ENCODE data around the gene SENP1. TPM values are rescaled to one million over a fixed set of nuclear protein-coding genes. Genes with fewer than 3 reads are reported as not detected.

The SENP1 gene
- total RNA-seq, 1 experiment from 2014 or later = 41.6 TPM

GRCh38 chr12:48023386-48023785 is 82.5 kb downstream of the SENP1 start:
- Histone ChIP-seq H3K4me1 (ENCODE audit: insufficient read depth, low read length, poor library complexity, severe bottlenecking) (no peaks in the 10 kb centered on the region), H3K27me3 (replicated peaks; ENCODE audit: insufficient read depth, low read depth, low read length, poor library complexity) (no peaks in the 10 kb centered on the region), H3K9me3 (ENCODE audit: low read depth, low read length, poor library complexity, severe bottlenecking) (no peaks in the 10 kb centered on the region), H3K36me3 (ENCODE audit: insufficient read depth, low read length, poor library complexity, severe bottlenecking) (no peaks in the 10 kb centered on the region), H3K27ac (ENCODE audit: low read depth, low read length, poor library complexity, severe bottlenecking) (no peak overlapping the region), H3K4me3 (ENCODE audit: low read depth, low read length, poor library complexity, severe bottlenecking) (no peak overlapping the region)
- DNase-seq (ENCODE audit: low spot score) = no peak
- BruUV-seq (replicated peaks) = no TSS peak
- ChIA-PET POLR2A (ENCODE audit: low non-redundant PET) (no interaction called here), CTCF (no interaction called here)
- TF ChIP-seq CTCF (conservative IDR thresholded peaks at IDR 0.05; ENCODE audit: low read depth, low read length) = no peak
- no peak for TF ChIP-seq EZH2 (IDR thresholded peaks at IDR 0.05; ENCODE audit: borderline replicate concordance, low read depth, low read length, poor library complexity, severe bottlenecking)
- intact Hi-C loops (cut with micrococcal nuclease; ENCODE audit: unreplicated experiment) = no loop called here

GRCh38 chr12:48022676-48023385 is 83.0 kb downstream of the SENP1 start:
- Histone ChIP-seq H3K36me3 (ENCODE audit: insufficient read depth, low read length, poor library complexity, severe bottlenecking) (no peaks in the 10 kb centered on the region), H3K4me1 (ENCODE audit: insufficient read depth, low read length, poor library complexity, severe bottlenecking) (no peaks in the 10 kb centered on the region), H3K27ac (ENCODE audit: low read depth, low read length, poor library complexity, severe bottlenecking) (no peak overlapping the region), H3K4me3 (ENCODE audit: low read depth, low read length, poor library complexity, severe bottlenecking) (no peak overlapping the region), H3K9me3 (ENCODE audit: low read depth, low read length, poor library complexity, severe bottlenecking) (no peaks in the 10 kb centered on the region), H3K27me3 (replicated peaks; ENCODE audit: insufficient read depth, low read depth, low read length, poor library complexity) (no peaks in the 10 kb centered on the region)
- no peak for DNase-seq (ENCODE audit: low spot score)
- intact Hi-C loops (cut with micrococcal nuclease; ENCODE audit: unreplicated experiment) = no loop called here
- ChIA-PET POLR2A (ENCODE audit: low non-redundant PET) (no interaction called here), CTCF (no interaction called here)
- no peak for TF ChIP-seq EZH2 (IDR thresholded peaks at IDR 0.05; ENCODE audit: borderline replicate concordance, low read depth, low read length, poor library complexity, severe bottlenecking)
- TF ChIP-seq CTCF (conservative IDR thresholded peaks at IDR 0.05; ENCODE audit: low read depth, low read length) = no peak
- no TSS peak for BruUV-seq (replicated peaks)

- no peak for DNase-seq (ENCODE audit: low spot score)
- no peak for TF ChIP-seq EZH2 (IDR thresholded peaks at IDR 0.05; ENCODE audit: borderline replicate concordance, low read depth, low read length, poor library complexity, severe bottlenecking)
- TF ChIP-seq CTCF (conservative IDR thresholded peaks at IDR 0.05; ENCODE audit: low read depth, low read length) = no peak
- ChIA-PET POLR2A (ENCODE audit: low non-redundant PET) (no interaction called here), CTCF (no interaction called here)
- Histone ChIP-seq H3K4me1 (ENCODE audit: insufficient read depth, low read length, poor library complexity, severe bottlenecking) (no peaks in the 10 kb centered on the region), H3K4me3 (ENCODE audit: low read depth, low read length, poor library complexity, severe bottlenecking) (no peak overlapping the region), H3K36me3 (ENCODE audit: insufficient read depth, low read length, poor library complexity, severe bottlenecking) (no peaks in the 10 kb centered on the region), H3K27me3 (replicated peaks; ENCODE audit: insufficient read depth, low read depth, low read length, poor library complexity) (no peaks in the 10 kb centered on the region), H3K9me3 (ENCODE audit: low read depth, low read length, poor library complexity, severe bottlenecking) (no peaks in the 10 kb centered on the region), H3K27ac (ENCODE audit: low read depth, low read length, poor library complexity, severe bottlenecking) (no peak overlapping the region)
- intact Hi-C loops (cut with micrococcal nuclease; ENCODE audit: unreplicated experiment) = no loop called here
- no TSS peak for BruUV-seq (replicated peaks)
Measured at GRCh38 chr12:48022180-48022521, 83.7 kb downstream of the SENP1 start.
